ENCODE measurements around the gene ECM2.
"Not testable (repeated sequence)": the region's sequence is repeated elsewhere in the genome, so short reads cannot be mapped to it uniquely, and the experiment has no call there.

The ECM2 gene

GRCh38 chr9:92535940-92536850 is at the start of gene ECM2:
Gene ECM2 (minus strand): TSS chr9:92535990. CDS start chr9:92522866, 13,124 bp downstream.
- no peak for DNase-seq (ENCODE audit: low read depth)

- no peak for DNase-seq (ENCODE audit: low read depth)
Measured at GRCh38 chr9:92576175-92576574, 40.4 kb upstream of the ECM2 start.

- not testable (repeated sequence) for DNase-seq (ENCODE audit: low read depth)
Measured at GRCh38 chr9:92573612-92574011, 37.8 kb upstream of the ECM2 start.

GRCh38 chr9:92571871-92572270 is 36.1 kb upstream of the ECM2 start:
- not testable (repeated sequence) for DNase-seq (ENCODE audit: low read depth)

- no peak for DNase-seq (ENCODE audit: low read depth)
Measured at GRCh38 chr9:92564982-92565381, 29.2 kb upstream of the ECM2 start.

GRCh38 chr9:92564504-92564903 is 28.7 kb upstream of the ECM2 start:
- DNase-seq (ENCODE audit: low read depth): no peak

GRCh38 chr9:92563116-92564100 is 27.6 kb upstream of the ECM2 start:
- DNase-seq (ENCODE audit: low read depth): no peak

- DNase-seq (ENCODE audit: low read depth): no peak
Measured at GRCh38 chr9:92562461-92562967, 26.7 kb upstream of the ECM2 start.

GRCh38 chr9:92561374-92562330 is 25.9 kb upstream of the ECM2 start:
- DNase-seq (ENCODE audit: low read depth): no peak

GRCh38 chr9:92558612-92559374 is 23.0 kb upstream of the ECM2 start:
- no peak for DNase-seq (ENCODE audit: low read depth)

GRCh38 chr9:92550765-92551164 is 15.0 kb upstream of the ECM2 start:
- DNase-seq (ENCODE audit: low read depth): no peak

- DNase-seq (ENCODE audit: low read depth): no peak
Measured at GRCh38 chr9:92547356-92547755, 11.6 kb upstream of the ECM2 start.

GRCh38 chr9:92545002-92545510 is 9.3 kb upstream of the ECM2 start:
- no peak for DNase-seq (ENCODE audit: low read depth)

GRCh38 chr9:92543972-92544371 is 8.2 kb upstream of the ECM2 start:
- DNase-seq (ENCODE audit: low read depth): no peak

GRCh38 chr9:92538541-92538940 is 2.8 kb upstream of the ECM2 start:
- DNase-seq (ENCODE audit: low read depth): no peak

GRCh38 chr9:92534674-92535073 is 1.1 kb downstream of the ECM2 start:
- no peak for DNase-seq (ENCODE audit: low read depth)

GRCh38 chr9:92534204-92534603 is 1.6 kb downstream of the ECM2 start:
- DNase-seq (ENCODE audit: low read depth): no peak

- DNase-seq (ENCODE audit: low read depth): no peak
Measured at GRCh38 chr9:92530893-92531292, 4.9 kb downstream of the ECM2 start.

GRCh38 chr9:92529124-92529523 is 6.7 kb downstream of the ECM2 start:
- DNase-seq (ENCODE audit: low read depth): no peak

- DNase-seq (ENCODE audit: low read depth): no peak
Measured at GRCh38 chr9:92528522-92528849, 7.3 kb downstream of the ECM2 start.

All from T-helper 22 cell (primary cell).